ENCODE measurements around the gene DCP1A.
"Not testable (repeated sequence)": the region's sequence is repeated elsewhere in the genome, so short reads cannot be mapped to it uniquely, and the experiment has no call there.

The DCP1A gene

GRCh38 chr3:53331871-53332270 is 15.5 kb downstream of the DCP1A start:
- DNase-seq (ENCODE audit: low read depth) = peak; percentile 67
- no peak for TF ChIP-seq CTCF (IDR thresholded peaks at IDR 0.05; ENCODE audit: insufficient read depth, low read depth, low read length, missing control alignments)
- no peak overlapping the region for H3K4me3 ChIP-seq (ENCODE audit: low read length)

- DNase-seq (ENCODE audit: low read depth) = no peak
- H3K4me3 ChIP-seq (ENCODE audit: low read length) = no peak overlapping the region
- TF ChIP-seq CTCF (IDR thresholded peaks at IDR 0.05; ENCODE audit: insufficient read depth, low read depth, low read length, missing control alignments) = no peak
Observed at GRCh38 chr3:53329897-53330296, 17.4 kb downstream of the DCP1A start.

- DNase-seq (ENCODE audit: low read depth) = no peak
- H3K4me3 ChIP-seq (ENCODE audit: low read length) = no peak overlapping the region
- no peak for TF ChIP-seq CTCF (IDR thresholded peaks at IDR 0.05; ENCODE audit: insufficient read depth, low read depth, low read length, missing control alignments)
Observed at GRCh38 chr3:53328746-53329145, 18.6 kb downstream of the DCP1A start.

GRCh38 chr3:53327986-53328385 is 19.4 kb downstream of the DCP1A start:
- H3K4me3 ChIP-seq (ENCODE audit: low read length) = not testable (repeated sequence)
- peak; percentile 52 for DNase-seq (ENCODE audit: low read depth)

- no peak for TF ChIP-seq CTCF (IDR thresholded peaks at IDR 0.05; ENCODE audit: insufficient read depth, low read depth, low read length, missing control alignments)
- H3K4me3 ChIP-seq (ENCODE audit: low read length) = no peak overlapping the region
- DNase-seq (ENCODE audit: low read depth) = no peak
Observed at GRCh38 chr3:53324105-53324504, 23.2 kb downstream of the DCP1A start.

- no peak overlapping the region for H3K4me3 ChIP-seq (ENCODE audit: low read length)
- TF ChIP-seq CTCF (IDR thresholded peaks at IDR 0.05; ENCODE audit: insufficient read depth, low read depth, low read length, missing control alignments) = no peak
- peak; percentile 5 for DNase-seq (ENCODE audit: low read depth)
Observed at GRCh38 chr3:53320697-53321096, 26.6 kb downstream of the DCP1A start.

- no peak for TF ChIP-seq CTCF (IDR thresholded peaks at IDR 0.05; ENCODE audit: insufficient read depth, low read depth, low read length, missing control alignments)
- DNase-seq (ENCODE audit: low read depth) = no peak
- H3K4me3 ChIP-seq (ENCODE audit: low read length) = no peak overlapping the region
Observed at GRCh38 chr3:53318522-53318921, 28.8 kb downstream of the DCP1A start.

GRCh38 chr3:53312832-53313231 is 34.5 kb downstream of the DCP1A start:
- H3K4me3 ChIP-seq (ENCODE audit: low read length) = no peak overlapping the region
- no peak for DNase-seq (ENCODE audit: low read depth)
- no peak for TF ChIP-seq CTCF (IDR thresholded peaks at IDR 0.05; ENCODE audit: insufficient read depth, low read depth, low read length, missing control alignments)
